ENCODE measurements around the gene EXO1.

Gene EXO1

DNA sequence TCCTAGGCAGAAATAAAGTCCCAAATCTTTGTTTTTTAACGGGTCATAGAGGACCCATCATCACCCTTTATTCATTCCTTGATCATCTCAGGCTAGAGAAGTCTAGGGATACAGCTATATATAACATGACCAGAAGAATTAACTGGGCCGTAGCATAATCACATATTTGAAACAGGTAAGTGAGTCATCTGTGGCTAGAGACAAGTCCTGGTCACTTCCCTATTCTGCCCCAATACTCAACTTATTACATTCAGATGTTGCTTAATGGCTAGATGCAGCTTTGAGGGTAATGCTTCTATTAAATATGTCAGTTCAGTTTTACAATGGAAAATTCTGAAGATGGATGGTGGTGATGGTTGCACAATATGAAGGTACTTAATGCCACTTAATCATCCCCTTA lies 47.0 kb downstream of the EXO1 start:
- DNase-seq = no peak

DNA sequence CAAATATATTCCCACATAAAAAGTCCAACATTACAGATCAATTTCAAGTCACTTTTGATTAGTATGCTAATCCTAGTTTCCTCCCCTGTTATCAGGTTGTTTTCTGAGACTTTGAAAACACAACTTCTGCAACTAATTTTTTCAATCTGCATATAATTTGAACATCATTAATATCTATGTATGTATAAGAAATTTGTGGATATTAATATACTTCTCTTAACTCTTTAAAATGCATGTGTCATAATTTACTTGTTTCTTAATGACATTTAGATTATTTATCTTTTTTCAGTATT lies 48.6 kb downstream of the EXO1 start:
- DNase-seq = no peak

DNA sequence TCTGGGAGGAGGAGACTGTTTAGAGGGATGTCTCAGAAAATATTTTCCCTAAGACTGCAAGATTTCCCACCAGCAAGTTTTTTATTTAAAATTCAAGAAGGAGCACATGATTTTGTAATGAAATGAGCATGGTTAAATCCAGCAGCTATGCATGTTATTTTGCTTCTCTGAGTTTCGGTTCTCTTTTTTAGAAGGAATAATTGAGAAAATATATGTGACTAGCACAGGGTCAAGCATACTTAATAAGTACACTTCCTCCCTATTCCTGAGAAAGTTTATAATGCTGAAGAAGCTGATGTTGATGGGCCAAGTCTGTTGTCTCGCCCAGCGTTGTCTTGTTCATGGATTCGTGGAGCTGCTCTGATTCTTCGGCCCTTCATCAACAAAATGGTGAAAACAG lies 51.2 kb downstream of the EXO1 start:
- no peak for DNase-seq

DNA sequence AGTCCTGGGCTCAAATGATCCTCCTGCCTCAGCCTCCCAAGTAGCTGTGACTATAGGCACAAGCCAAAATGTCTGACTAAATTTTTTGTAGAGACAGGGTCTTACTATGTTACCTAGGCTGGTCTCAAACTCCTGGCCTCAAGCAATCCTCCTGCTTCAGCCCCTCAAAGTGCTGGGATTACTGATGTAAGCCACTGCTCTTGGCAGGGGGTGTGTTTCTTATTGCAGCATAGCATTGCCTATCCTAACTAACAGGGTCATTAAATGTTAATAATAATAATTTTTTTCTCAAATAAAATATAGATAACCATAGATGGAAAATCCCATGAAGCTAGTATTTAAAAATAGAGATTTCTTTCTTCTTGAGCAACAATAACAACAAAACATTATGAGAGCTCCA lies 52.4 kb downstream of the EXO1 start:
- no peak for DNase-seq

DNA sequence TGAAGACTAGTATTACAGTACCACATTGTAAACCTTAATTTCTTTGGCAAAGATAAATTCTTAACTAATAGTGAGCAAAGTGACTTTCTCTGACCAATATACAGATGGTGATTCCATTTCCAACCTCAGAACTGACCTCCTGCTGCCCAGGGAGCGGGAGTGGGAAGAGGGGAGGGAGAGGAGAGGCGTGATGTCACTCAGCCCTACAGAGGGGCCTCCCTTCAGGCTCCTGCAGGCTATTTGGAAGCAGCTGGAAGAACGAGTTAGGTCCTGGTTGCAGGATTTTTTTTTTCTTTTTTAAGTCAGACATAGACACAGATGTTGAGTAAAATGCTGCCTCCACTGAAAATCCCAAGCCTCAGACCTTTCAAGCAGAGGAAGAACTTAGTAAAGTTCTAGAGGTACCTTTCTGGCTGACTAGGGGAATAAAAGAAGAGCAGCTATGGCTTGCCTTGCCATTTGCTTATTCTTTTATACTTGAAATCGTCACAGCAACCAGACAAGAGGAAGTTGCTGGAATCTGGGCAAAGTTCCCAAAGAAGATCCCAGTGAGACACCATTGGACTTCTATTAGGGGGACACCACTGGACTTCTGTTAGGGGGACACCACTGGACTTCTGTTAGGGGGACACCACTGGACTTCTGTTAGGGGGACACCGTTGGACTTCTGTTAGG lies 54.5 kb downstream of the EXO1 start:
- no peak for DNase-seq

DNA sequence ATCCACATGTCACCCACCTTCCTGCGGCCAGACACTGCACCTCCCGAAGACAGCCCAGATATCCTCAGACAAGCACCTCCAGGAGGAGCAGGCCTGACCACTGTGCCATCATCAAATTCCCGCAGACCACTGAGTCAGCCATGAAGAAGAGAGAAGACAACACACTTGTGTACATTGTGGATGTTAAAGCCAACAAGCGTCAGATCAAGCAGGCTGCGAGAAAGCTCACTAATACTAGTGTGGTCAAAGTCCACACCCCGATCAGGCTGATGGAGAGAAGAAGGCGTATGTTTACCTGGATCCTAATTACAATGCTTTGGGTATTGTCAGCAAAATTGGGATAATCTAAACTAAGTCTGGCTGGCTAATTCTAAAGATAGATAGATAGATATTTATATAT lies 68.2 kb downstream of the EXO1 start:
- no peak for DNase-seq

DNA sequence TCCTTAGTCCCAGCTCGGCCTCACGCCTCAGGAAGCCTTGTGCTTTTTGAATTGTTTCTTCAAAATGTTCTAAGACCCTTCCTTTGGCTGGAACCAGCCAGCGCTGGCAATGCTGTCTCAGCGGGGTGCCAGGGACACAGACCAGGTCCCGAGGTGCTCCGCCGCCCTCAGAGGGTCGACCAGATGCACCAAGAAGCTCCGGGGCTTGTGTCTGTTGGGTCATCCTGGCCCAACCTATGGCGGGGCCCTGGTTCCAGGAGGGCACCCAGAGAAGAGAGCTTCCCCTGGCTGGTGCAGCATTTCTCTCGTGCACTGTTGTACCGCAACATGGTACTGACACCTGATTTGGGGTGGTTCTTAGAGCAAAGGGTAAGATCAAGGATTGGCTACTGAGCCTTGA lies 69.5 kb downstream of the EXO1 start:
- DNase-seq = no peak

DNA sequence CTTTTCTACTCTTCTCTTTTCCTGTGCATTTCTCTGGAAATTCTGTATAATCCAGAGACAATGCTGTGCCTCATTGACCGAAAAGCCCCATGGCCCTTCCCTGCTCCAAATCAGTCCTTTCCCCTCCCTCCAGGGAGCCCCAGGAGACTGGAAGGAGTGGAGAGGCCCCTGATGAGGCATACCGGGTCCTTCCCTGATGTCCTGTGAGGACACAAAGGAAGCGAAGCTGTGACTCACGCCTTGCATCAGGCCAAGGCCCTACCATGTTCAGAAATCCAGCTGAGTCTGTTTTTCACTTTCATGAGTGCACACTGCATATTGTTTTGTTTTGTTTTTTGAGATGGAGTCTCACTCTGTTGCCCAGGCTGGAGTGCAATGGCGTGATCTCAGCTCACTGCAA lies 70.9 kb downstream of the EXO1 start:
- DNase-seq = no peak

DNA sequence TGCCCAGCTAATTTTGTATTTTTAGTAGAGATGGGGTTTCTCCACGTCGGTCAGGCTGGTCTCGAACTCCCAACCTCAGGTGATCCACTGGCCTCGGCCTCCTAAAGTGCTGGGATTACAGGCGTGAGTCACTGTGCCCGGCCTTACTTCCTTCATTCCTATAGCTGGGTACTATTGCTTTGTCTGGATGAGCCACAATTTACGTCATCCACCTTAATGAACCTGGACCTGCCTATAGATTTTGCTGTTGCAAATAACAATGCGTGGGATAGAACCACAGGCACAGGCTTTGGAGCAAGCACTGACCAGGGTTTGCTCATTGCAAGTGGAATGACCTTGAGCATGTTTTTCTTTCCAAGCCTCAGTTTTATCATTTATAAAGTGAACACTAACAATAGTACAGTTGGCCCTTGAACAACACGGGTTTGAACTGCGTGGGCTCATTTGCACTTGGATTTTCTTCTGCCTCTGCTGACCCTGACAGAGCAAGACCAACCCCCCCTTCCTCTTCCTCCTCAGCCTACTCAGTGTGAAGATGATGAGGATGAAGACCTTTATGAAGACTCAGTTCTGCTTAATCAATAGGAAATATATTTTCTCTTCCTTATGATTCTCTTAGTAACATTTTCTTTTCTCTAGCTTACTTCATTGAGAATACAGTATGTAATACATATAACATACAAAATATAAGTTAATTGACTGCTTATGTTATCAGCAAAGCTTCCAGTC lies 76.2 kb downstream of the EXO1 start:
- no peak for DNase-seq

DNA sequence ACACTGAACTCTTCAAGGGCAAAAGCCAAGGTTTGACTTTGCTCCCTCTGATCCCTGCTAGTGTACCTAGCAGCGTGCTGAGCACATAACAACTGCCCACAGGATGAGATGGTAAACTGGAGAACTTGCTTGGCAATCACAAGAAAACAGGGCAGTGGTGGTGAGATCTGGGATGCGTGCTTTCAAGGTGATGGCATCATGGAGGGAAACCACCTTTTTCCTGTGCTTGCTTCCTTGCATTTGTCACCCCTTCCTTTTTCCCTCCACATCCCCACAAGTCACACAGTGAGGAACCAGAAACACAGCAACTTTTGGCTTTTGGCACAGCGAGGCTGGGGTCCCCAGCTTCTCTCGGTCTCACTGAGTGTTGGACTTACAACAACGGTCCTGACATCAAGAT lies 78.1 kb downstream of the EXO1 start:
- no peak for DNase-seq

DNA sequence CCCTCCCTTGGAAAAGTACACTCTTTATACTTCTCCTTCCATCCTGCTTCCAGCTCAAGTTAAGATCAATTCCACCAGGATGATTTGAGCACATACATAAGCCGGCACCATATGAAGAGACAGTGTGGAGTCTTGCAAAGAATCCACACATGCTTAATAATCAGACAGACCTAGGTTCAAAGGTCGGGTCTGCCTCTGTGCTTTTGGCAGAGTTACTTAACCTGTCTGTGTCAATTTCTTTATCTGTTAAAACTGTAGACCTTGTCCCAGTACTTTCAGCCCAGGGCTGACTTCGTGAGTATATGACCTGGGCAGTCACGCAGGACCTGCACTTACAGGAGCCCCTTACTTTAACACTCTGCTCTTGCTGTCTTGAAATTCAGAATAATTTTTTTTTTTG lies 79.3 kb downstream of the EXO1 start:
- no peak for DNase-seq

DNA sequence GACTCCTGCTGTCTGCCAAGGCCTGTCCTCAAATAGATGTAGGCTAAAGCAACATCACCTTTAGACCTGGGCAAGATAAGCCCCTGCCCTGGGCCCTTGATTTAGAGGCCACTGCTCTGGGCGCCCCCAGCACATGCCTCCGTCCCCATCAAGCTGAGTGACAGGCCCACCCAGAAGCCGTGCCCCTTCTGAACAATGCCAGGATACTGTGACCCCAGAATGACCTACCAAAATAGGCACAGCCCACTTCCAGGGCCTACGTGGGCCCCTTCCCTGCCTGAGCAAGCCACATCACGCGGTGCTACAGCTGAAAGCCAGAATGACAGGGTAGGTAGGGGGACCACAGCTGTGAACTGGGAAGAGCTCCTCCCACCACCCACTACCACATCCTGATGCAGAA lies 84.8 kb downstream of the EXO1 start:
- DNase-seq = no peak

DNA sequence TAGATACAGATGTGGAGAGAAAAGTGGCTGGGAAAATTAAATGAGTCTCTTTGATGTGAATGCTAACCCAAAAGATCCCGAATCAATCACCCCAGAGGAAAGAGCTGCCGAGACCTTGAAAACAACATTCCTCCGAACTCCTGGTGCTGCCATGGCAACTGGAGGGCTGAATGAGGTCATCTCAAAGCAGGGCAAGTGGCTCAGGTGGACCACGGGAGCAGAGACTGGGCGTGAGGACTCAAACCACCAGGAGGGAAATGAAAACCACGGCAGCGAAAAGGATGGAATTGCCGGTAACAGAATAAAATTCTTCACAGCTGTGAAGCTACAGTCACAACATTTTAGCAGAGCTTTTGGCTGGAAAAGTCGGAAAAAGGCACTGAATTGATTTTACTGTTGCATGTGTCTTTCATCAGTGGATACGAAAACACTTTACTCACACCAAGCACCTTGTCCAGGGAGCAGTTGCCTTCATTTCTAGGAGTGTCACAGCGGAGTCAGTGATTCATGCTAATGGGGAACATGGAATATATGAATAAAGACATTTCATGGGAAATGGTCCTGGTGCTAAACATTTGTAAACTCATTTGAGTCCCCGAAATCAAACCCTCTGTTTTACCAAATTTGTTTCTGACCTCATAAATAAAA lies 86.3 kb downstream of the EXO1 start:
- DNase-seq = no peak

DNA sequence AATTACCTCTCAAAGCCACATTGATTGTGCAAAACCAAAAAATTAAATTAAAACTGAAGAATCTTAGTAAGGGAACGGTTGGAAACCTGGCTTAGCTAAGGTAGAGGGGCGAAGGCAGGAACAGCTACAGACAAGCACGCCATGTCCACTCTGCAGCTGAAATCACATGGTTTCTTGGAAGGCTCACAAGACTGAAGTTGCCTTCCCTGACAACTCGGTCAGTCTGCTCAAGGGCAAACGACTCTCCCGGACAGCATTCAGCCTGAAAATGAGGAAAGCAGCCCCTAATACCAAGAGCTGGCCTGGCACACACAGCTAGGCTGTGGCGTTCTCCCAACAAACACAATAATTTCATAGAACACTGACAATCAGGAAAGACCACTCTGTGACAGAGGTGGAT lies 86.9 kb downstream of the EXO1 start:
- DNase-seq = no peak

Data from activated naive CD4-positive, alpha-beta T cell treated with Interleukin-2 at 50 U/mL for 16 hours (primary cell).